ENCODE data around the gene AIG1.

Gene AIG1

GRCh38 chr6:143199291-143199690 is 138.6 kb downstream of the AIG1 start:
- ATAC-seq, result no peak

- peak in 1 of 2 donors; percentile 65 for ATAC-seq
These were observed 139.6 kb downstream of the AIG1 start for GRCh38 chr6:143200167-143200770.

GRCh38 chr6:143204045-143204444 is 143.4 kb downstream of the AIG1 start:
- ATAC-seq, result no peak

- no peak for ATAC-seq
These were observed 144.4 kb downstream of the AIG1 start for GRCh38 chr6:143205131-143205535.

GRCh38 chr6:143205585-143205984 is 144.9 kb downstream of the AIG1 start:
- no peak for ATAC-seq

- no peak for ATAC-seq
These were observed 145.3 kb downstream of the AIG1 start for GRCh38 chr6:143205991-143206390.

GRCh38 chr6:143206550-143206949 is 145.9 kb downstream of the AIG1 start:
- no peak for ATAC-seq

- ATAC-seq, result no peak
These were observed 149.7 kb downstream of the AIG1 start for GRCh38 chr6:143210420-143210819.

GRCh38 chr6:143213859-143214376 is 153.2 kb downstream of the AIG1 start:
- ATAC-seq, result no peak

GRCh38 chr6:143215363-143215762 is 154.7 kb downstream of the AIG1 start:
- ATAC-seq, result no peak

- ATAC-seq, result no peak
These were observed 155.1 kb downstream of the AIG1 start for GRCh38 chr6:143215771-143216170.

- no peak for ATAC-seq
These were observed 157.5 kb downstream of the AIG1 start for GRCh38 chr6:143218233-143218632.

- no peak for ATAC-seq
These were observed 161.0 kb downstream of the AIG1 start for GRCh38 chr6:143221698-143222097.

- ATAC-seq, result no peak
These were observed 161.6 kb downstream of the AIG1 start for GRCh38 chr6:143222310-143222709.

- ATAC-seq, result no peak
These were observed 162.1 kb downstream of the AIG1 start for GRCh38 chr6:143222801-143223231.

GRCh38 chr6:143223895-143224294 is 163.2 kb downstream of the AIG1 start:
- ATAC-seq, result no peak

- no peak for ATAC-seq
These were observed 163.8 kb downstream of the AIG1 start for GRCh38 chr6:143224516-143224915.

GRCh38 chr6:143225929-143226328 is 165.2 kb downstream of the AIG1 start:
- no peak for ATAC-seq

GRCh38 chr6:143227675-143228074 is 167.0 kb downstream of the AIG1 start:
- ATAC-seq, result no peak

- ATAC-seq, result peak in 1 of 2 donors; percentile 30
These were observed 168.7 kb downstream of the AIG1 start for GRCh38 chr6:143229400-143229799.

GRCh38 chr6:143232849-143233248 is 172.2 kb downstream of the AIG1 start:
- no peak for ATAC-seq

GRCh38 chr6:143233554-143234285 is 173.0 kb downstream of the AIG1 start:
- ATAC-seq, result no peak

GRCh38 chr6:143234734-143235133 is 174.0 kb downstream of the AIG1 start:
- no peak for ATAC-seq

- no peak for ATAC-seq
These were observed 175.6 kb downstream of the AIG1 start for GRCh38 chr6:143236151-143236798.
